ENCODE data around the gene MX2.

MX2 gene

GRCh38 chr21:41333752-41334151 lies 28.1 kb upstream of the MX2 start:
- no peak for DNase-seq (ENCODE audit: low read depth)
- no peak for TF ChIP-seq MAX (IDR thresholded peaks at IDR 0.05; ENCODE audit: low read depth, low read length)
- no peak for TF ChIP-seq CTCF (IDR thresholded peaks at IDR 0.05; ENCODE audit: low read depth, low read length)
- TF ChIP-seq MYC (IDR thresholded peaks at IDR 0.05; ENCODE audit: low read depth, low read length): no peak
- TF ChIP-seq POLR2A (IDR thresholded peaks at IDR 0.05; ENCODE audit: extremely low read depth, insufficient read length): no peak
- H3K4me3 ChIP-seq (ENCODE audit: low read depth, low read length): no peak overlapping the region

GRCh38 chr21:41337515-41337914 lies 24.3 kb upstream of the MX2 start:
- DNase-seq (ENCODE audit: low read depth): no peak
- TF ChIP-seq MAX (IDR thresholded peaks at IDR 0.05; ENCODE audit: low read depth, low read length) (no peak), POLR2A (IDR thresholded peaks at IDR 0.05; ENCODE audit: extremely low read depth, insufficient read length) (no peak), MYC (IDR thresholded peaks at IDR 0.05; ENCODE audit: low read depth, low read length) (no peak), CTCF (IDR thresholded peaks at IDR 0.05; ENCODE audit: low read depth, low read length) (no peak)
- no peak overlapping the region for H3K4me3 ChIP-seq (ENCODE audit: low read depth, low read length)

GRCh38 chr21:41338455-41338854 lies 23.4 kb upstream of the MX2 start:
- TF ChIP-seq MYC (IDR thresholded peaks at IDR 0.05; ENCODE audit: low read depth, low read length) (no peak), POLR2A (IDR thresholded peaks at IDR 0.05; ENCODE audit: extremely low read depth, insufficient read length) (no peak), MAX (IDR thresholded peaks at IDR 0.05; ENCODE audit: low read depth, low read length) (no peak), CTCF (IDR thresholded peaks at IDR 0.05; ENCODE audit: low read depth, low read length) (no peak)
- DNase-seq (ENCODE audit: low read depth): no peak
- no peak overlapping the region for H3K4me3 ChIP-seq (ENCODE audit: low read depth, low read length)

GRCh38 chr21:41342035-41342434 lies 19.8 kb upstream of the MX2 start:
- TF ChIP-seq POLR2A (IDR thresholded peaks at IDR 0.05; ENCODE audit: extremely low read depth, insufficient read length) (no peak), MYC (IDR thresholded peaks at IDR 0.05; ENCODE audit: low read depth, low read length) (no peak), CTCF (IDR thresholded peaks at IDR 0.05; ENCODE audit: low read depth, low read length) (no peak), MAX (IDR thresholded peaks at IDR 0.05; ENCODE audit: low read depth, low read length) (no peak)
- no peak for DNase-seq (ENCODE audit: low read depth)
- no peak overlapping the region for H3K4me3 ChIP-seq (ENCODE audit: low read depth, low read length)

GRCh38 chr21:41344146-41344545 lies 17.7 kb upstream of the MX2 start:
- DNase-seq (ENCODE audit: low read depth): no peak
- no peak overlapping the region for H3K4me3 ChIP-seq (ENCODE audit: low read depth, low read length)
- TF ChIP-seq POLR2A (IDR thresholded peaks at IDR 0.05; ENCODE audit: extremely low read depth, insufficient read length) (no peak), MYC (IDR thresholded peaks at IDR 0.05; ENCODE audit: low read depth, low read length) (no peak), CTCF (IDR thresholded peaks at IDR 0.05; ENCODE audit: low read depth, low read length) (no peak), MAX (IDR thresholded peaks at IDR 0.05; ENCODE audit: low read depth, low read length) (no peak)

- TF ChIP-seq POLR2A (IDR thresholded peaks at IDR 0.05; ENCODE audit: extremely low read depth, insufficient read length) (no peak), MYC (IDR thresholded peaks at IDR 0.05; ENCODE audit: low read depth, low read length) (no peak), MAX (IDR thresholded peaks at IDR 0.05; ENCODE audit: low read depth, low read length) (no peak), CTCF (IDR thresholded peaks at IDR 0.05; ENCODE audit: low read depth, low read length) (no peak)
- DNase-seq (ENCODE audit: low read depth): no peak
- no peak overlapping the region for H3K4me3 ChIP-seq (ENCODE audit: low read depth, low read length)
Measured at GRCh38 chr21:41345356-41345755, 16.5 kb upstream of the MX2 start.
